Pancreas (tissue), 10 donors: Measurements from ENCODE around the gene OGFRL1. TPM values are rescaled to one million over a fixed set of nuclear protein-coding genes. Genes with fewer than 3 reads are reported as not detected.

Experiments
- ATAC-seq, 4 donors: fragments of 200-7000 bp; cut with Tn5 transposase; one replicate each; pipeline versions ENCODE4 v1.8.0 to v1.9.1; 2020; ENCODE audit warnings: mild to moderate bottlenecking in 4 of 4, moderate library complexity in 4 of 4
- DNase-seq, 6 donors: peaks; one replicate each; pipeline ENCODE4 v3.0.0-alpha.2; 2020
- FAIRE-seq: peaks from 2 replicates; lab custom pipeline; 2012; peaks lifted over from hg19 to GRCh38; lab: Jason Lieb, UNC
- H3K27ac ChIP-seq, 4 donors: fragments of 200-600 bp; sonication (generic); 1 replicate in 3 of 4; 2 replicates in 1 of 4; pipeline versions ENCODE4 v1.5.0 to v1.8.0; 2020
- H3K27me3 ChIP-seq, 4 donors: fragments of 200-600 bp; one replicate each; pipeline ENCODE4 v1.8.0; 2021
- H3K36me3 ChIP-seq, 3 donors: fragments of 200-600 bp; sonication (generic) in 1 of 3; one replicate each; pipeline versions ENCODE4 v1.5.0 to v1.8.0; 2020 to 2021
- H3K4me1 ChIP-seq, 3 donors: fragments of 200-600 bp; one replicate each; pipeline ENCODE4 v1.8.0; 2021
- H3K4me3 ChIP-seq, 4 donors: fragments of 200-600 bp; sonication (generic) in 2 of 4; one replicate each; pipeline versions ENCODE4 v1.5.0 to v1.8.0; 2020 to 2021
- H3K9me3 ChIP-seq, 4 donors: fragments of 200-600 bp; one replicate each; pipeline ENCODE4 v1.8.0; 2021
- WGBS, 2 donors: extraction: QIAGEN DNeasy Blood & Tissue Kit; methylation state at CpG; one replicate each; pipeline ENCODE4 v1.1.7; 2013; 5-methylcytosine and 5-hydroxymethylcytosine counted together
- intact Hi-C, 3 donors: fragments of 100-400 bp; cut with DNase I; formaldehyde crosslinking; loops; one replicate each; pipeline versions ENCODE4 v1.11.1 to v1.14.2; 2022
- polyA plus RNA-seq, 2 donors: library from polyadenylated mRNA; stranded (reverse); fragments of 200-250 nt; gene quantifications; one replicate each; pipeline ENCODE4 v1.2.3, GENCODE V29; 2013
- total RNA-seq, 6 donors: library from RNA; stranded (reverse); fragmentation: NEBNext Ultra II Directional in 4 of 6; extraction: Animal tissue kit (Norgen Biotek cat#: 25700) in 4 of 6; gene quantifications; one replicate each; pipeline versions ENCODE4 v1.2.1 to v1.2.4, GENCODE V29; 2021 to 2023
- TF ChIP-seq, protein P1 (sequence below), 4 donors: fragments of 200-600 bp; sonication (generic) in 3 of 4; IDR thresholded peaks; one replicate each; pipeline versions ENCODE4 v1.5.0 to v1.8.0; 2021; ENCODE audit warnings: antibody characterized with exemption in 4 of 4
- donor health status: healthy with polysubstance abuse.
- donor health status: DM: no; HTN: no; CAD: no; lungs with moderate emphysema.
- donor health status: DM: no; HTN: no; CAD: no.
- donor health status: control.
- donor health status: control.
- donor health status: Bipolar disorder and iron deficiency.
- donor health status: DM: yes; HTN: yes; CAD: no.
- donor health status: DM: no; HTN: no; CAD: no.
- donor health status: DM: no; HTN: no; CAD: no.
- donor health status: DM: yes; HTN: yes; CAD: no.

Gene OGFRL1
- total and polyA plus RNA-seq, 8 donors = 3.3 to 10.8 (median 4.3) TPM

DNA sequence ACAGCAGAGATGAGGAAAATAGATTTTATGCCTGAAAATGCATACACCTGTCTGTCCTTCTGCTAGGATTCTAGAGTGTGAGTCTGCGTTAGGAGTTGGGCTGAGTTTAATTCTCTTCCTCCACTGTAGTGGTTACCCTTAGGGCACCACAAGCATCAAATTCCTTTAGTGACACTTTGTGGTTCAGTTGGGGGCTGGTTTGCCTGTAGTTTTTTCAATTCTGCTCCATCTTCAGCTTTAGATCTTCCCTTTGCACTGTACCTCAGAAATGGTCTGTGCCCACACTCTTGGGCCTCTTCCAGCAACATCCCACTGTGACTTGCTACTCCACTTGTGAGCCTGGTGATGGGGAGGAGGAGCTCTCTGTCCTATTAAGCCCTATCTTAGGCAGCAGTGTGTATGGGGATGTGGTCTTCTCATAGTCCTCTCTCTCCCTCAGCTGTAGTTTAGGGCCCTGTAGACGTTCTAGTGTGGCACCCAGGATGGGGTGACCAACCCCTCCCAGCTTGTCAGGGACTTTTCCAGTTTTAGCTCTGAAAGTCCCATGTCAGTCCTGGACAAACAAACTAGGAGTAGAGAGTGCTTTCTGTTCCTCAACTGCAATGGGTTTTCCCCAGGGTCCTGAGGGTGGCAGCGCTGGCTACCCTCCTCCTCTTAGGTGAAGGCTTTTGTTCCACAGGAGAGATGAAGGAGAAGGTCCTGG, 19.7 kb upstream of the OGFRL1 start:
- intact Hi-C loops = no loop called here
- ATAC-seq (no peak), DNase-seq (no peak), FAIRE-seq (no peak)
- 54 to 57% methylated on average over 3 of the region's 3 CpGs for WGBS, 2 donors
- Histone ChIP-seq H3K4me3 (no peak overlapping the region), H3K27ac (no peak overlapping the region), H3K27me3 (no peaks in the 10 kb centered on the region), H3K9me3 (no peaks in the 10 kb centered on the region), H3K36me3 (no peaks in the 10 kb centered on the region), H3K4me1 (no peaks in the 10 kb centered on the region)
- TF ChIP-seq, protein P1, sequence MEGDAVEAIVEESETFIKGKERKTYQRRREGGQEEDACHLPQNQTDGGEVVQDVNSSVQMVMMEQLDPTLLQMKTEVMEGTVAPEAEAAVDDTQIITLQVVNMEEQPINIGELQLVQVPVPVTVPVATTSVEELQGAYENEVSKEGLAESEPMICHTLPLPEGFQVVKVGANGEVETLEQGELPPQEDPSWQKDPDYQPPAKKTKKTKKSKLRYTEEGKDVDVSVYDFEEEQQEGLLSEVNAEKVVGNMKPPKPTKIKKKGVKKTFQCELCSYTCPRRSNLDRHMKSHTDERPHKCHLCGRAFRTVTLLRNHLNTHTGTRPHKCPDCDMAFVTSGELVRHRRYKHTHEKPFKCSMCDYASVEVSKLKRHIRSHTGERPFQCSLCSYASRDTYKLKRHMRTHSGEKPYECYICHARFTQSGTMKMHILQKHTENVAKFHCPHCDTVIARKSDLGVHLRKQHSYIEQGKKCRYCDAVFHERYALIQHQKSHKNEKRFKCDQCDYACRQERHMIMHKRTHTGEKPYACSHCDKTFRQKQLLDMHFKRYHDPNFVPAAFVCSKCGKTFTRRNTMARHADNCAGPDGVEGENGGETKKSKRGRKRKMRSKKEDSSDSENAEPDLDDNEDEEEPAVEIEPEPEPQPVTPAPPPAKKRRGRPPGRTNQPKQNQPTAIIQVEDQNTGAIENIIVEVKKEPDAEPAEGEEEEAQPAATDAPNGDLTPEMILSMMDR (IDR thresholded peaks at IDR 0.05) = no peak

DNA sequence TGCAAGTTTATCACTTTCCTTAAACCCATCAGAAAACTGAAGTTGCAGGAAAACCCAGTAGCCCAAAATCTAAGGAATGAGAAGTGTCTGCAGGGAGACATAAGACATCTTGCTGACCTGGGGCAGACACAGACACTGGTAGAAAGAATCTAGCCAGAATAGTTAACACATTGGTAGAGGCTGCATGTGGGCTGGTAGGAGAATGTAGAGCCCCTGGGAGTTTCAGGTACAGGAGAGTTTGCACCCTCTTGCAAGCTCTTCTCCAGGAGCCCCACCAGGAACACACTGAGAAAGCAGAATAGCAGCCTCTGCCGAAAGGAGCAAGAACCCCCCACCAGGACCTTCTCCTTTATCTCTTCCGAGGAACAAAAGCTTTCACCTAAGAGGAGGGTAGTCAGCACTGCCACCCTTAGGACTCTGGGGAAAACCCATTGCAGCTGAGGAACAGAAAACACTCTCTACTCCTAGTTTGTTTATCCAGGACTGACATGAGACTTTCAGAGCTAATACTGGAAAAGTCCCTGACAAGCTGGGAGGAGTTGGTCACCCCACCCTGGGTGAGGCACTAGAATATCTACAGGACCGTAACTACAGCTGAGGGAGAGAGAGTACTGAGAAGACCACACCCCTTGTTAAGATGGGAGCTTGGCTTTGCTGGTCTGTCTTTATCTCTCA, 10.5 kb upstream of the OGFRL1 start:
- Histone ChIP-seq H3K36me3 (no peaks in the 10 kb centered on the region), H3K27me3 (no peaks in the 10 kb centered on the region), H3K4me1 (no peaks in the 10 kb centered on the region), H3K9me3 (no peaks in the 10 kb centered on the region), H3K4me3 (no peak overlapping the region), H3K27ac (no peak overlapping the region)
- DNase-seq (no peak), FAIRE-seq (no peak), ATAC-seq (no peak)
- 39 to 51% methylated on average over 3 of the region's 3 CpGs for WGBS, 2 donors
- TF ChIP-seq, protein P1 (IDR thresholded peaks at IDR 0.05) = no peak
- intact Hi-C loops = no loop called here

DNA sequence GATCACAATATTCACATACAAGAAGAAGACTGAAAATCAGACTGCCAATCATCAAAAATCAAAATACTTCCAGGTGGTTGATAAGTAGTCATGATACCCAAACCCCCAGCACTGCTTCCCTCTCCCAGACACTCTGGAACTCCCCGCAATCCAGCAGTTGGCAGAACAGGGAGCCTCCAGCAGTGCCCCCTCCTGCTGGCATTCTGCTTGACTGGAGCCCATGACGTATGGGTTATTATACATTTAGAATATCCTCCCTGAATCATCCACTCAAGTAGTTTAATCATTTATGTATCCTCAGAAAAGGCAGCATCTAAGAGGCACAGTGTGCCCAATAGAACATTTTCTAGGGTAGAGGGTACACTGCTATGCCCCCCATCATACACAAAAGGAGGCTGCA, 9.3 kb upstream of the OGFRL1 start:
- DNase-seq = no peak
- Histone ChIP-seq H3K4me1 (no peaks in the 10 kb centered on the region), H3K36me3 (no peaks in the 10 kb centered on the region), H3K27ac (no peak overlapping the region), H3K9me3 (no peaks in the 10 kb centered on the region), H3K27me3 (no peaks in the 10 kb centered on the region), H3K4me3 (no peak overlapping the region)
- intact Hi-C loops = no loop called here
- 81 to 83% methylated on average over 2 of the region's 2 CpGs for WGBS, 2 donors
- TF ChIP-seq, protein P1 (IDR thresholded peaks at IDR 0.05) = no peak
- no peak for ATAC-seq
- no peak for FAIRE-seq

DNA sequence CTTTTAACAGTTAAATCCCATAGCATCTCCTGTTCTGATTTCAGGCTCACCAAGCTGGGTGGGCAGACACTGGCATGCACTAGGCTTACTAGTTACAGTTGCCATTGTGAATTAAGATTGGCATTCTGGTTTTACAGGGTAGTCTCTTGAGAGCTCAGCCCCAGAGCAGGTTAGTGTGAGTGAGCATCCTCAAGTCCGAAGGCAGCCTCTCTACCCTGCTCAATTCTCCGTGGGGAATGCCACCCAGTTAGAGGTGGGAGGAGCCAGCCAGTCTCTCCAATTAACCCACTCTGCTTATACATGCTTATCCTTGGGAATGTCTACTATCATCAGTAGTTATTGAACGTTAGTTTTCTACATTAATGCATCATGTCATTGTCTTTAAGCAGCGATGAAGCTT, 8.9 kb upstream of the OGFRL1 start:
- Histone ChIP-seq H3K36me3 (no peaks in the 10 kb centered on the region), H3K27ac (no peak overlapping the region), H3K4me3 (no peak overlapping the region), H3K27me3 (no peaks in the 10 kb centered on the region), H3K9me3 (no peaks in the 10 kb centered on the region), H3K4me1 (no peaks in the 10 kb centered on the region)
- no peak for FAIRE-seq
- no peak for ATAC-seq
- intact Hi-C loops = no loop called here
- WGBS, 2 donors = 44 to 50% methylated on average over 4 of the region's 4 CpGs
- TF ChIP-seq, protein P1 (IDR thresholded peaks at IDR 0.05) = no peak
- DNase-seq = no peak

DNA sequence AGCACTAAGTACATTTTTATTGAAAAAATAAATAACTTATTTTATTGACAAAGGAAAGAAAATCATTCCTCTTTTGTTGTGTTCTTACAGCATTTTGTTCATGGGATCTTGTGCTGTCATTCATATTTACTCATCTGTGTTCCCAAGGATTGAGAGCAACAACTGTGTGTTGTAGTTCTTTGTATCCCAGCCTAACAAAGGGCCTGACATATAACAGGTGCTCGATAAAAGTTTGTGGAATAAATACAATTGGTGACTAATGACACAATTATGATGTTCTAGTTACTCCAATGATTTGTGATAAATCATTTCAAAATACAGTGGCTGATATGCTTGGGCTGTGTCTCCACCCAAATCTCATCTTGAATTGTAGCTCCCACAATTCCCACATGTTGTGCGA, 7.9 kb upstream of the OGFRL1 start:
- no peak for DNase-seq
- 77 to 83% methylated on average over 2 of the region's 2 CpGs for WGBS, 2 donors
- FAIRE-seq = no peak
- TF ChIP-seq, protein P1 (IDR thresholded peaks at IDR 0.05) = no peak
- Histone ChIP-seq H3K4me1 (no peaks in the 10 kb centered on the region), H3K4me3 (no peak overlapping the region), H3K27ac (no peak overlapping the region), H3K27me3 (no peaks in the 10 kb centered on the region), H3K36me3 (no peaks in the 10 kb centered on the region), H3K9me3 (no peaks in the 10 kb centered on the region)
- intact Hi-C loops = no loop called here
- no peak for ATAC-seq
